Fibroblast of villous mesenchyme (primary cell): ENCODE results near the gene CCSER2. TPM values are rescaled to one million over a fixed set of nuclear protein-coding genes. Genes with fewer than 3 reads are reported as not detected.

Experiments used
- DNase-seq: peaks from one replicate; pipeline ENCODE4 v3.0.0-alpha.2; 2010; ENCODE audit warnings: low read depth
- H3K4me3 ChIP-seq: 2 replicates; pipeline ENCODE4 v1.5.1; 2011; ENCODE audit warnings: low read depth, mild to moderate bottlenecking, low read length
- CTCF ChIP-seq: IDR thresholded peaks from 2 replicates; pipeline ENCODE4 v1.5.1; 2012; ENCODE audit warnings: low read depth, mild to moderate bottlenecking, low read length; ENCODE audit not compliant: insufficient read depth
- total RNA-seq: library from RNA; depleted of rRNA; stranded (reverse); fragments of >200 nt; gene quantifications from 2 replicates; pipeline ENCODE4 v1.2.3, GENCODE V29; 2012

Gene CCSER2
- total RNA-seq, 1 donor, result 48.4 TPM

- H3K4me3 ChIP-seq, result no peak overlapping the region
- no peak for TF ChIP-seq CTCF
- no peak for DNase-seq
These were observed 26.2 kb upstream of the CCSER2 start for GRCh38 chr10:84302223-84302622.

- no peak overlapping the region for H3K4me3 ChIP-seq
- DNase-seq, result no peak
- TF ChIP-seq CTCF, result no peak
These were observed 21.5 kb upstream of the CCSER2 start for GRCh38 chr10:84306751-84307384.

- DNase-seq, result no peak
- TF ChIP-seq CTCF, result no peak
- H3K4me3 ChIP-seq, result no peak overlapping the region
These were observed 20.4 kb upstream of the CCSER2 start for GRCh38 chr10:84308021-84308420.

GRCh38 chr10:84308481-84309304, 19.7 kb upstream of the CCSER2 start:
- no peak overlapping the region for H3K4me3 ChIP-seq
- no peak for TF ChIP-seq CTCF
- DNase-seq, result peak; percentile 49

- DNase-seq, result peak; percentile 7
- TF ChIP-seq CTCF, result no peak
- no peak overlapping the region for H3K4me3 ChIP-seq
These were observed 17.9 kb upstream of the CCSER2 start for GRCh38 chr10:84310470-84310869.

- no peak overlapping the region for H3K4me3 ChIP-seq
- no peak for TF ChIP-seq CTCF
- no peak for DNase-seq
These were observed 16.8 kb upstream of the CCSER2 start for GRCh38 chr10:84311576-84311975.
